Medulla oblongata (tissue), 1 donor: Measurements from ENCODE around the gene PIMREG.

ENCODE experiments used
- DNase-seq: peaks from one replicate; pipeline ENCODE4 v3.0.0-alpha.2; 2015; ENCODE audit errors: extremely low spot score

Gene PIMREG

GRCh38 chr17:6443692-6444570 lies at the start of gene PIMREG:
Gene PIMREG (plus strand): TSS chr17:6444455. CDS start chr17:6445111, 656 bp downstream.
- DNase-seq = peak; percentile 95

GRCh38 chr17:6398955-6399354 lies 45.3 kb upstream of the PIMREG start:
- DNase-seq = no peak

GRCh38 chr17:6402258-6402657 lies 42.0 kb upstream of the PIMREG start:
- no peak for DNase-seq

GRCh38 chr17:6408276-6408675 lies 36.0 kb upstream of the PIMREG start:
- no peak for DNase-seq

GRCh38 chr17:6408735-6409134 lies 35.5 kb upstream of the PIMREG start:
- DNase-seq = no peak

- peak; percentile 59 for DNase-seq
Observed at GRCh38 chr17:6413065-6413464, 31.2 kb upstream of the PIMREG start.

GRCh38 chr17:6415616-6416015 lies 28.6 kb upstream of the PIMREG start:
- DNase-seq = no peak

GRCh38 chr17:6420173-6420641 lies 24.0 kb upstream of the PIMREG start:
- DNase-seq = no peak

GRCh38 chr17:6421700-6422604 lies 22.3 kb upstream of the PIMREG start:
- DNase-seq = peak; percentile 91

GRCh38 chr17:6422654-6423241 lies 21.5 kb upstream of the PIMREG start:
- no peak for DNase-seq

GRCh38 chr17:6423931-6424330 lies 20.3 kb upstream of the PIMREG start:
- no peak for DNase-seq

GRCh38 chr17:6425407-6425806 lies 18.8 kb upstream of the PIMREG start:
- DNase-seq = no peak

- no peak for DNase-seq
Observed at GRCh38 chr17:6426356-6427101, 17.7 kb upstream of the PIMREG start.

GRCh38 chr17:6427279-6427781 lies 16.9 kb upstream of the PIMREG start:
- peak; percentile 38 for DNase-seq

- no peak for DNase-seq
Observed at GRCh38 chr17:6428207-6428965, 15.9 kb upstream of the PIMREG start.

GRCh38 chr17:6429266-6429665 lies 15.0 kb upstream of the PIMREG start:
- no peak for DNase-seq

- DNase-seq = no peak
Observed at GRCh38 chr17:6430769-6431168, 13.5 kb upstream of the PIMREG start.

GRCh38 chr17:6435051-6435450 lies 9.2 kb upstream of the PIMREG start, which contains the start of gene AIPL1:
Gene AIPL1 (minus strand): TSS chr17:6435121. CDS start chr17:6435104, 17 bp downstream.
- no peak for DNase-seq

GRCh38 chr17:6435968-6436367 lies 8.3 kb upstream of the PIMREG start:
- peak; percentile 72 for DNase-seq

GRCh38 chr17:6437466-6437865 lies 6.8 kb upstream of the PIMREG start:
- no peak for DNase-seq
